ENCODE measurements around the gene KCNIP4. TPM values are rescaled to one million over a fixed set of nuclear protein-coding genes. Genes with fewer than 3 reads are reported as not detected.

Gene KCNIP4
- total and polyA plus RNA-seq, 2 experiments from 2014 or later = 0.69 to 1.00 TPM

- Histone ChIP-seq H3K27ac (no peak overlapping the region), H3K36me3 (replicated peaks; ENCODE audit: insufficient read depth, low read depth) (no peaks in the 10 kb centered on the region), H3K9me2 (replicated peaks; ENCODE audit: insufficient read depth) (no peaks in the 10 kb centered on the region), H3K9me3 (ENCODE audit: low read depth) (no peaks in the 10 kb centered on the region), H3K4me3 (no peak overlapping the region), H2AFZ (no peak overlapping the region), H3K4me1 (ENCODE audit: insufficient read depth) (no peaks in the 10 kb centered on the region), H3K79me2 (no peaks in the 10 kb centered on the region), H3K4me2 (no peak overlapping the region), H3K27me3 (no peaks in the 10 kb centered on the region), H4K20me1 (ENCODE audit: insufficient read depth, poor library complexity, severe bottlenecking) (no peaks in the 10 kb centered on the region)
- WGBS (ENCODE audit: low lambda C conversion rate, missing lambda C conversion rate) = 81% methylated on average over 5 of the region's 5 CpGs
- DNase-seq (ENCODE audit: low spot score) = no peak
- TF ChIP-seq EZH2phosphoT487 (IDR thresholded peaks at IDR 0.05; ENCODE audit: low read depth, severe bottlenecking, unreplicated experiment) (no peak), CTCF (IDR thresholded peaks at IDR 0.05; ENCODE audit: poor library complexity) (no peak), EZH2 (IDR thresholded peaks at IDR 0.05; ENCODE audit: borderline replicate concordance) (no peak)
Measured at GRCh38 chr4:20954541-20954940, 994.0 kb downstream of the KCNIP4 start.

GRCh38 chr4:20944961-20945360 is 1003.6 kb downstream of the KCNIP4 start:
- H3K27ac ChIP-seq = no peak overlapping the region

GRCh38 chr4:20944451-20944850 is 1004.1 kb downstream of the KCNIP4 start:
- Histone ChIP-seq H3K79me2 (no peaks in the 10 kb centered on the region), H3K27ac (no peak overlapping the region), H3K4me1 (ENCODE audit: insufficient read depth) (no peaks in the 10 kb centered on the region), H3K27me3 (no peaks in the 10 kb centered on the region), H3K36me3 (replicated peaks; ENCODE audit: insufficient read depth, low read depth) (no peaks in the 10 kb centered on the region), H3K9me3 (ENCODE audit: low read depth) (no peaks in the 10 kb centered on the region), H3K4me3 (no peak overlapping the region), H2AFZ (no peak overlapping the region), H3K4me2 (no peak overlapping the region), H4K20me1 (ENCODE audit: insufficient read depth, poor library complexity, severe bottlenecking) (no peaks in the 10 kb centered on the region), H3K9me2 (replicated peaks; ENCODE audit: insufficient read depth) (no peaks in the 10 kb centered on the region)
- 90% methylated on average over 3 of the region's 3 CpGs for WGBS (ENCODE audit: low lambda C conversion rate, missing lambda C conversion rate)
- no peak for DNase-seq (ENCODE audit: low spot score)
- no peak for TF ChIP-seq EZH2phosphoT487 (IDR thresholded peaks at IDR 0.05; ENCODE audit: low read depth, severe bottlenecking, unreplicated experiment)

More at GRCh38 chr4:20944961-20945360, 1003.6 kb downstream of the KCNIP4 start:
- DNase-seq (ENCODE audit: low spot score) = no peak
- Histone ChIP-seq H3K9me2 (replicated peaks; ENCODE audit: insufficient read depth) (no peaks in the 10 kb centered on the region), H2AFZ (no peak overlapping the region), H3K27me3 (no peaks in the 10 kb centered on the region), H3K36me3 (replicated peaks; ENCODE audit: insufficient read depth, low read depth) (no peaks in the 10 kb centered on the region), H3K4me2 (no peak overlapping the region), H3K9me3 (ENCODE audit: low read depth) (no peaks in the 10 kb centered on the region), H3K4me3 (no peak overlapping the region), H4K20me1 (ENCODE audit: insufficient read depth, poor library complexity, severe bottlenecking) (no peaks in the 10 kb centered on the region), H3K79me2 (no peaks in the 10 kb centered on the region), H3K4me1 (ENCODE audit: insufficient read depth) (no peaks in the 10 kb centered on the region)
- TF ChIP-seq CTCF (IDR thresholded peaks at IDR 0.05; ENCODE audit: poor library complexity) (no peak), EZH2phosphoT487 (IDR thresholded peaks at IDR 0.05; ENCODE audit: low read depth, severe bottlenecking, unreplicated experiment) (no peak), EZH2 (IDR thresholded peaks at IDR 0.05; ENCODE audit: borderline replicate concordance) (no peak)

- no peak for DNase-seq (ENCODE audit: low spot score)
- no peak overlapping the region for H3K27ac ChIP-seq
- no peaks in the 10 kb centered on the region for H3K9me3 ChIP-seq (ENCODE audit: low read depth)
- H3K79me2 ChIP-seq = no peaks in the 10 kb centered on the region
- H3K9me2 ChIP-seq (replicated peaks; ENCODE audit: insufficient read depth) = no peaks in the 10 kb centered on the region
- no peak overlapping the region for H3K4me3 ChIP-seq
- no peaks in the 10 kb centered on the region for H3K27me3 ChIP-seq
- H3K4me1 ChIP-seq (ENCODE audit: insufficient read depth) = no peaks in the 10 kb centered on the region
- H3K4me2 ChIP-seq = no peak overlapping the region
- H4K20me1 ChIP-seq (ENCODE audit: insufficient read depth, poor library complexity, severe bottlenecking) = no peaks in the 10 kb centered on the region
- H2AFZ ChIP-seq = no peak overlapping the region
- TF ChIP-seq CTCF (IDR thresholded peaks at IDR 0.05; ENCODE audit: poor library complexity) (no peak), EZH2 (IDR thresholded peaks at IDR 0.05; ENCODE audit: borderline replicate concordance) (no peak), EZH2phosphoT487 (IDR thresholded peaks at IDR 0.05; ENCODE audit: low read depth, severe bottlenecking, unreplicated experiment) (no peak)
- H3K36me3 ChIP-seq (replicated peaks; ENCODE audit: insufficient read depth, low read depth) = no peaks in the 10 kb centered on the region
- 81% methylated on average over 2 of the region's 2 CpGs for WGBS (ENCODE audit: low lambda C conversion rate, missing lambda C conversion rate)
Measured at GRCh38 chr4:20938204-20938603, 1010.4 kb downstream of the KCNIP4 start.

Measured in hepatocyte (in vitro differentiated cells).